A549 (cell line): Measurements from ENCODE around the gene ADAMTS10. TPM values are rescaled to one million over a fixed set of nuclear protein-coding genes. Genes with fewer than 3 reads are reported as not detected.
"Not testable (repeated sequence)": the region's sequence is repeated elsewhere in the genome, so short reads cannot be mapped to it uniquely, and the experiment has no call there.

Experiments used
- ATAC-seq, 2 experiments: fragments of 200-7000 bp in 1 of 2; fragments of >200 bp in 1 of 2; cut with Nextera tagmentation in 1 of 2; cut with Tn5 transposase in 1 of 2; 3 replicates each; pipeline versions ENCODE4 v1.8.0 to v1.9.1; 2018 to 2020; ENCODE audit warnings: mild to moderate bottlenecking in 1 of 2, moderate library complexity in 1 of 2
- CTCF ChIA-PET: fragments of 300-600 bp; sonication (Branson Sonifier 250); formaldehyde crosslinking; extraction: SDS; loops from one replicate; lab custom pipeline; 2021; ENCODE audit warnings: antibody characterized with exemption, inconsistent platforms; lab: Yijun Ruan, JAX
- POLR2A ChIA-PET: fragments of 350-600 bp; formaldehyde crosslinking; extraction: SDS; loops from one replicate; lab custom pipeline; 2021; ENCODE audit warnings: antibody characterized with exemption, inconsistent platforms; lab: Yijun Ruan, JAX
- DNase-seq, 2 experiments: peaks; one replicate each; pipeline versions ENCODE4 v3.0.0 to v3.0.0-alpha.2; 2011 to 2016; ENCODE audit warnings: low read depth in 1 of 2, low spot score in 1 of 2
- FAIRE-seq: peaks from 2 replicates; lab custom pipeline; 2011; peaks lifted over from hg19 to GRCh38; lab: Jason Lieb, UNC
- H3K27ac ChIP-seq, 2 experiments: fragments of >200 bp; sonication (Bioruptor Twin); formaldehyde crosslinking; 3 replicates each; pipeline ENCODE4 v1.5.1; 2016 to 2017
- H3K4me1 ChIP-seq: fragments of >200 bp; sonication (Bioruptor Twin); formaldehyde crosslinking; 3 replicates; pipeline ENCODE4 v1.6.1; 2016
- H3K4me2 ChIP-seq: fragments of >200 bp; sonication (Bioruptor Twin); formaldehyde crosslinking; 3 replicates; pipeline ENCODE4 v1.6.1; 2016
- H3K4me3 ChIP-seq: fragments of >200 bp; sonication (Bioruptor Twin); formaldehyde crosslinking; 3 replicates; pipeline ENCODE4 v1.5.1; 2016
- H3K9me3 ChIP-seq: fragments of >200 bp; sonication (Bioruptor Twin); formaldehyde crosslinking; 3 replicates; pipeline ENCODE4 v1.6.1; 2016
- CEBPB ChIP-seq, 2 experiments: fragments of >200 bp in 1 of 2; sonication (Bioruptor Twin) in 1 of 2; formaldehyde crosslinking in 1 of 2; IDR thresholded peaks; 2 replicates each; pipeline ENCODE4 v1.6.1; 2012 to 2016
- FOSL2 ChIP-seq, 2 experiments: fragments of 450-650 bp in 1 of 2; fragments of >200 bp in 1 of 2; sonication (Bioruptor Twin) in 1 of 2; formaldehyde crosslinking; IDR thresholded peaks; 2 replicates each; pipeline versions ENCODE4 v1.5.0 to v1.6.1; 2016 to 2020; ENCODE audit warnings: mild to moderate bottlenecking in 1 of 2, moderate library complexity in 1 of 2
- HOXA7 ChIP-seq: fragments of 250-450 bp; sonication (Bioruptor Pico); IDR thresholded peaks from 2 replicates; pipeline ENCODE4 v1.5.0; 2020; ENCODE audit warnings: mild to moderate bottlenecking, moderate library complexity
- HOXB5 ChIP-seq: fragments of 250-450 bp; sonication (Bioruptor Pico); IDR thresholded peaks from 2 replicates; pipeline ENCODE4 v1.5.0; 2020; ENCODE audit warnings: mild to moderate bottlenecking, moderate library complexity
- KDM1A ChIP-seq: fragments of 200-600 bp; sonication (generic); IDR thresholded peaks from 2 replicates; pipeline ENCODE4 v1.6.1; 2016; ENCODE audit warnings: low read depth, mild to moderate bottlenecking
- NPAS2 ChIP-seq: fragments of 250-450 bp; sonication (Bioruptor Pico); IDR thresholded peaks from 2 replicates; pipeline ENCODE4 v1.8.0; 2022; ENCODE audit warnings: mild to moderate bottlenecking, moderate library complexity, borderline replicate concordance
- PHF8 ChIP-seq: fragments of 200-600 bp; sonication (generic); IDR thresholded peaks from 2 replicates; pipeline ENCODE4 v1.6.1; 2016; ENCODE audit warnings: low read depth, mild to moderate bottlenecking, antibody characterized with exemption, moderate library complexity, borderline replicate concordance
- POLR2A ChIP-seq: IDR thresholded peaks from 2 replicates; pipeline ENCODE4 v1.6.1; 2012; ENCODE audit warnings: mild to moderate bottlenecking, low read length
- POLR2AphosphoS2 ChIP-seq: conservative IDR thresholded peaks from 2 replicates; pipeline ENCODE4 v1.6.1; 2012; ENCODE audit warnings: low read length, improper control_type of control experiment, inconsistent platforms
- SREBF2 ChIP-seq: fragments of 450-650 bp; IDR thresholded peaks from 2 replicates; pipeline ENCODE4 v1.6.1; 2014; ENCODE audit warnings: mild to moderate bottlenecking, moderate library complexity
- ZC3H11A ChIP-seq: fragments of 450-650 bp; IDR thresholded peaks from 2 replicates; pipeline ENCODE4 v1.6.1; 2014; ENCODE audit warnings: antibody characterized with exemption, mild to moderate bottlenecking
- ZFP36 ChIP-seq: fragments of 450-650 bp; IDR thresholded peaks from 2 replicates; pipeline ENCODE4 v1.6.1; 2014; ENCODE audit warnings: borderline replicate concordance; ENCODE audit not compliant: partially characterized antibody
- ZSCAN20 ChIP-seq: fragments of 250-450 bp; sonication (Bioruptor Pico); IDR thresholded peaks from 2 replicates; pipeline ENCODE4 v1.8.0; 2022; ENCODE audit warnings: mild to moderate bottlenecking, moderate library complexity
- WGBS: methylation state at CpG from one replicate; pipeline ENCODE4 v1.1.6; 2017; ENCODE audit errors: missing lambda C conversion rate; 5-methylcytosine and 5-hydroxymethylcytosine counted together
- polyA plus RNA-seq, 4 experiments: library from polyadenylated mRNA; depleted of rRNA in 3 of 4; stranded (reverse); fragments of >200 nt; fragmentation: RNase III in 1 of 4; extraction: RNeasy Plus Mini Kit Qiagen cat#74134 plus additional on column Dnase treatment in 1 of 4; gene quantifications; 2 replicates in 3 of 4; 3 replicates in 1 of 4; pipeline ENCODE4 v1.2.3, GENCODE V29; 2011 to 2017
- TF ChIP-seq, protein P1 (sequence below): fragments of >200 bp; sonication (Bioruptor Twin); formaldehyde crosslinking; IDR thresholded peaks from 3 replicates; pipeline ENCODE4 v1.5.1; 2016
- TF ChIP-seq, protein P2 (sequence below): fragments of 250-450 bp; sonication (Bioruptor Pico); IDR thresholded peaks from 2 replicates; pipeline ENCODE4 v1.5.0; 2021; ENCODE audit warnings: mild to moderate bottlenecking, moderate library complexity, borderline replicate concordance
- TF ChIP-seq, protein P3 (sequence below): IDR thresholded peaks from 2 replicates; pipeline ENCODE4 v1.6.1; 2012; ENCODE audit warnings: low read depth, borderline replicate concordance
- TF ChIP-seq, protein P4 (sequence below): fragments of >200 bp; sonication (Bioruptor Twin); formaldehyde crosslinking; IDR thresholded peaks from 2 replicates; pipeline ENCODE4 v1.6.1; 2016

ADAMTS10 gene
- polyA plus RNA-seq, 2 of the 4 experiments (the other 2 are of a cell fraction), result 26.7 to 49.3 TPM

DNA sequence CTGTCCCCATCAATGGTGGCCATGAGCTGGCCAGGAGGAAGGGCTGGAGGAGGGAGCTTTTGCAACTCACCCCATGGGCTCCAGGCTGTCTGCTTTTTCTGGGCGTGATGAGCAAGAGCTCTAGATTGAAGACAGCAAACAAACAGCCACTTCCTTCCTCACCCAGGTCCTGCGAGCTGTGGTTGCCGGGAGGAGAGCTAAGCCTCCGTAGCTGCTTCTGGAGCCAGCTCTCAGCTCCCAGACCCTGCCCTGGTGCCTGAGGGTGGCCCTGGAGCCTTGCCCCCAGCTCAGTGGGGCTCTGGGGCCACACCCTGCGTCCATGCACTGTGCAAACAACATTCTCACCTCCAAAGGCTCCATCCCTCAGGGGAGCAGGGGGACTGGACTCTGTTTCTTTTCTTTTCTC, 39.5 kb downstream of the ADAMTS10 start:
- Histone ChIP-seq H3K4me3 (no peak overlapping the region), H3K9me3 (no peaks in the 10 kb centered on the region), H3K4me1 (peaks cover 26% of the 10 kb centered on the region), H3K27ac (peak overlapping the region; percentile 66 to 86; a peak in 5 of 6 replicates), H3K4me2 (peak overlapping the region; percentile 61)
- ChIA-PET CTCF (interaction anchor here (1.0 to 7.4 kb wide), 2 partner anchors 8 to 77 kb away, joined by 3 to 60 read pairs; partner anchors contain the start of gene MYO1F), POLR2A (interaction anchor here (0.7 kb wide), 1 partner anchor 45 kb away, joined by 5 read pairs; no protein-coding TSS in a partner anchor)
- 0% methylated on average over 1 of the region's 5 CpGs for WGBS
- peak; percentile 59 to 69 for DNase-seq
- peak; percentile 82 to 86 for ATAC-seq
- FAIRE-seq, result no peak
- TF ChIP-seq PHF8 (no peak), NPAS2 (no peak), ZSCAN20 (CRISPR knock-in tag) (no peak), POLR2A (no peak)

DNA sequence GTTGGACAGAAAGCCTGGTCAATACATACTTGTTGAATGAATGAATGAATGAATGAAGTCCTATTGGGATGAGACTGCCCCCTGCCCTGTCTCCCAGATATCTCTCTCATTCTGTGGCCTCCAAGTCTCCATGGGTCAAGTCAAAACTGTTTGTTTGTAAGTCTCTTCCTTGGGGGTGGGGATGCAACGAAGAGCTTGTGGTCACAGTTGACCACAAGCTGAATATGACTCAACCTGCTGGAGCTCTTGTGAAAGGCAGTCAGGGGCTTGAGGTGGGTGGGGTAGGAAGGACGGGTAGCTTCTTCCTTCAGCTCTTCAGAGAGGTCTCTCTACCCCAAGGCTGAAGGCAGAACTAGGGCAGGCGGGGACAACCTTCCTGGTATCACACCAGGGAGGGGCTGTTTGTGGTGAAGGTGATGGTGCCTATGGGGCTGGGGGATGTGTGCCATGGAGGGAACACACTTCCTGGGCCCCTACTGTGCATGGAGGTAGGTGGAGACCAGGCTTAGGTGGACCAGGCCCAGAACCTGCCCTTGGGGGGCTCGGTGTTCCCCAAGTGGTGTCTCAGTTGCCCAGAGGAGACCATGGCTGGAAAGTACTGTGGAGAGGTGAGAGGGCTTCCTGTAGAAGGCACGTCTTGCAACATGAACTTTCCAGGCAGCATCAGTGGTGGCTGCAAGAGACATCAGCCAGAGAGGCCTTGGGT, 41.3 kb downstream of the ADAMTS10 start:
- TF ChIP-seq, protein P1, sequence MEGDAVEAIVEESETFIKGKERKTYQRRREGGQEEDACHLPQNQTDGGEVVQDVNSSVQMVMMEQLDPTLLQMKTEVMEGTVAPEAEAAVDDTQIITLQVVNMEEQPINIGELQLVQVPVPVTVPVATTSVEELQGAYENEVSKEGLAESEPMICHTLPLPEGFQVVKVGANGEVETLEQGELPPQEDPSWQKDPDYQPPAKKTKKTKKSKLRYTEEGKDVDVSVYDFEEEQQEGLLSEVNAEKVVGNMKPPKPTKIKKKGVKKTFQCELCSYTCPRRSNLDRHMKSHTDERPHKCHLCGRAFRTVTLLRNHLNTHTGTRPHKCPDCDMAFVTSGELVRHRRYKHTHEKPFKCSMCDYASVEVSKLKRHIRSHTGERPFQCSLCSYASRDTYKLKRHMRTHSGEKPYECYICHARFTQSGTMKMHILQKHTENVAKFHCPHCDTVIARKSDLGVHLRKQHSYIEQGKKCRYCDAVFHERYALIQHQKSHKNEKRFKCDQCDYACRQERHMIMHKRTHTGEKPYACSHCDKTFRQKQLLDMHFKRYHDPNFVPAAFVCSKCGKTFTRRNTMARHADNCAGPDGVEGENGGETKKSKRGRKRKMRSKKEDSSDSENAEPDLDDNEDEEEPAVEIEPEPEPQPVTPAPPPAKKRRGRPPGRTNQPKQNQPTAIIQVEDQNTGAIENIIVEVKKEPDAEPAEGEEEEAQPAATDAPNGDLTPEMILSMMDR, result no peak
- TF ChIP-seq CEBPB (IDR thresholded peaks at IDR 0.05), result peak in 1 of 2 experiments; percentile 63; a peak in 2 of 4 replicates
- no peak for TF ChIP-seq FOSL2 (IDR thresholded peaks at IDR 0.05)
- TF ChIP-seq FOSL2 (CRISPR knock-in tag; IDR thresholded peaks at IDR 0.05), result 0 out of 2 replicates have a peak, but pooled peaks have one; percentile 16
- FAIRE-seq (no peak), DNase-seq (peak; percentile 29 to 64), ATAC-seq (peak in 1 of 2 experiments; percentile 45; a peak in 3 of 6 replicates)
- H3K4me1 ChIP-seq, result peaks cover 19% of the 10 kb centered on the region
- H3K27ac ChIP-seq, result peak overlapping the region in 1 of 2 experiments; percentile 80; a peak in 3 of 6 replicates
- CTCF ChIA-PET, result interaction anchor here (7.4 kb wide), 1 partner anchor 10 kb away, joined by 60 read pairs; the partner anchor contains the start of gene MYO1F
- H3K4me3 ChIP-seq, result no peak overlapping the region
- peak overlapping the region; percentile 52 for H3K4me2 ChIP-seq
- POLR2A ChIA-PET, result interaction anchor here (0.5 to 1.1 kb wide), 5 partner anchors 22 to 215 kb away, joined by 3 to 7 read pairs (median 5); partner anchors contain the start of gene ZNF414
- H3K9me3 ChIP-seq, result no peaks in the 10 kb centered on the region
- WGBS, result 41% methylated on average over 5 of the region's 5 CpGs

DNA sequence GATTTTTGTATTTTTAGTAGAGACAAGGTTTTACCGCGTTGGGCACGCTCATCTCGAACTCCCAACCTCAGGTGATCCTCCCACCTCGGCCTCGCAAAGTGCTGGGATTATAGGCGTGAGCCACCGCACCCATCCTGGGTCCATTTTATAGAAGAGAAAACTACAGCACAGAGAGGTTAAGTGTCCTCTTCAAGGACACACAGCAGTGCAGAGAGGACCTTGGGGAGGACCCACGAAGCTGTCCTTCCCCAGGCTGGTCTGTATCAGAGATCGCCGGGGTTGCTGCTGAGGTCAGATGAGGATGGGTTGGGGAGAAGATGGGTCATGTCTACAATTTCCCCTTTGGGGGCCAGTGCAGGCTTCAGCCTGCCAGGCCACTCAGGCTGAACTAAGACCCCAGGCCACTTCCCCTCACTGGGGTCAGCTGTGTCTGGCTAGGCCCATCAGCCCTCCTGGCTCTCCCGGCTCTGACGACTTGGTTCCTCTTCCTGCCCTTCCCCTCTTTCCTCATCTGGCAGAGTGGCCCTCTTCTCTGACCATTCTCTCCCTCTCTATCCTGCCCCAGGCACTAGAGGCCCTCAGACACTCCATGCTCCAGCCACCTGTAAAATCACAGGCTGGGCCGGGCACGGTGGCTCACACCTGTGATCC, 42.9 kb downstream of the ADAMTS10 start:
- FAIRE-seq, result no peak
- POLR2A ChIA-PET, result no interaction called here
- no peak for DNase-seq
- CTCF ChIA-PET, result interaction anchor here (0.6 to 7.4 kb wide), 3 partner anchors 12 to 1705 kb away, joined by 3 to 60 read pairs (median 4); partner anchors contain the start of gene MYO1F
- TF ChIP-seq ZFP36, result peak; percentile 34
- TF ChIP-seq HOXA7 (CRISPR knock-in tag), result no peak
- H3K4me1 ChIP-seq, result peaks cover 19% of the 10 kb centered on the region
- 91% methylated on average over 14 of the region's 15 CpGs for WGBS
- no peaks in the 10 kb centered on the region for H3K9me3 ChIP-seq
- H3K27ac ChIP-seq, result no peak overlapping the region
- H3K4me3 ChIP-seq, result no peak overlapping the region
- no peak for ATAC-seq
- no peak overlapping the region for H3K4me2 ChIP-seq

DNA sequence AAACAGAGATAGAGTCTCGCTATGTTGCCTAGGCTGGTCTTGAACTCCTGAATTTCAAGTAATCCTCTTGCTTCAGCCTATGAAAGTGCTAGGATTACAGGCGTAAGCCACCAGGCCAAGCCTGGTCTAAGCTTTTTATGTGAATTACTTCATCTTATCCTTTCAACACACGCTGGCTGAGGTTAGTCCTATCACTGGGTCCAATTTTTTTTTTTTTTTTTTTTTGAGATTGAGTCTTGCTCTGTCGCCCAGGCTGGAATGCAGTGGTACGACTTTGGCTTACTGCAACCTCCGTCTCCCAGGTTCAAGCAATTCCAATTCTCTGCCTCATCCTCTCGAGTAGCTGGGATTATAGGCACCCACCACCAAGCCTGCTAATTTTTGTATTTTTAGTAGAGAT, 43.7 kb downstream of the ADAMTS10 start:
- FAIRE-seq, result no peak
- no peak for ATAC-seq
- WGBS, result 92% methylated on average over 7 of the region's 7 CpGs
- Histone ChIP-seq H3K27ac (no peak overlapping the region), H3K4me1 (peaks cover 19% of the 10 kb centered on the region), H3K9me3 (no peaks in the 10 kb centered on the region), H3K4me3 (no peak overlapping the region), H3K4me2 (no peak overlapping the region)
- CTCF ChIA-PET, result interaction anchor here (0.6 to 7.4 kb wide), 3 partner anchors 13 to 1704 kb away, joined by 3 to 60 read pairs (median 4); partner anchors contain the start of gene MYO1F
- DNase-seq, result no peak
- TF ChIP-seq CEBPB (IDR thresholded peaks at IDR 0.05) (no peak), ZC3H11A (no peak), KDM1A (no peak), SREBF2 (no peak), POLR2AphosphoS2 (no peak), HOXB5 (CRISPR knock-in tag) (no peak), HOXA7 (CRISPR knock-in tag) (no peak), POLR2A (no peak)
- TF ChIP-seq, protein P2, sequence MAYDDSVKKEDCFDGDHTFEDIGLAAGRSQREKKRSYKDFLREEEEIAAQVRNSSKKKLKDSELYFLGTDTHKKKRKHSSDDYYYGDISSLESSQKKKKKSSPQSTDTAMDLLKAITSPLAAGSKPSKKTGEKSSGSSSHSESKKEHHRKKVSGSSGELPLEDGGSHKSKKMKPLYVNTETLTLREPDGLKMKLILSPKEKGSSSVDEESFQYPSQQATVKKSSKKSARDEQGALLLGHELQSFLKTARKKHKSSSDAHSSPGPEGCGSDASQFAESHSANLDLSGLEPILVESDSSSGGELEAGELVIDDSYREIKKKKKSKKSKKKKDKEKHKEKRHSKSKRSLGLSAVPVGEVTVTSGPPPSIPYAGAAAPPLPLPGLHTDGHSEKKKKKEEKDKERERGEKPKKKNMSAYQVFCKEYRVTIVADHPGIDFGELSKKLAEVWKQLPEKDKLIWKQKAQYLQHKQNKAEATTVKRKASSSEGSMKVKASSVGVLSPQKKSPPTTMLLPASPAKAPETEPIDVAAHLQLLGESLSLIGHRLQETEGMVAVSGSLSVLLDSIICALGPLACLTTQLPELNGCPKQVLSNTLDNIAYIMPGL (CRISPR knock-in tag), result no peak
- TF ChIP-seq, protein P3, sequence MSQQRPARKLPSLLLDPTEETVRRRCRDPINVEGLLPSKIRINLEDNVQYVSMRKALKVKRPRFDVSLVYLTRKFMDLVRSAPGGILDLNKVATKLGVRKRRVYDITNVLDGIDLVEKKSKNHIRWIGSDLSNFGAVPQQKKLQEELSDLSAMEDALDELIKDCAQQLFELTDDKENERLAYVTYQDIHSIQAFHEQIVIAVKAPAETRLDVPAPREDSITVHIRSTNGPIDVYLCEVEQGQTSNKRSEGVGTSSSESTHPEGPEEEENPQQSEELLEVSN, result no peak
- TF ChIP-seq, protein P4, sequence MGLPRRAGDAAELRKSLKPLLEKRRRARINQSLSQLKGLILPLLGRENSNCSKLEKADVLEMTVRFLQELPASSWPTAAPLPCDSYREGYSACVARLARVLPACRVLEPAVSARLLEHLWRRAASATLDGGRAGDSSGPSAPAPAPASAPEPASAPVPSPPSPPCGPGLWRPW, result no peak
- POLR2A ChIA-PET, result no interaction called here

DNA sequence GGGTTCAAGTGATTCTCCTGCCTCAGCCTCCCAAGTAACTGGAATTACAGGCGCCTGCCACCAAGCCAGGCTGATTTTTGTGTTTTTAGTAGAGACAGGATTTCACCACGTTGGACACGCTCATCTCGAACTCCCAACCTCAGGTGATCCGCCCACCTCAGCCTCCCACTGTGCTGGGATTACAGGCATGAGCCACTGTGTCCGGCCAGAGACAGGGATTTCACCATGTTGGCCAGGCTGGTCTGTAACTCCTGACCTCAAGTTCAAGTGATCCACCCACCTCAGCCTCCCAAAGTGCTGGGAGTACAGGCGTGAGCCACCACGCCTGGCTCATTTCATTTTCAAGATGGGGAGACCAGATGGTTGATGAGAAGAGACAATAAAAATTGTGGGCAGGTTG, 45.6 kb downstream of the ADAMTS10 start:
- H3K27ac ChIP-seq, ATAC-seq, FAIRE-seq, H3K9me3 ChIP-seq, H3K4me2 ChIP-seq, H3K4me3 ChIP-seq, DNase-seq, POLR2A ChIA-PET: not testable (repeated sequence)
- H3K4me1 ChIP-seq, result peaks cover 12% of the 10 kb centered on the region
- 94% methylated on average over 8 of the region's 8 CpGs for WGBS
- CTCF ChIA-PET, result interaction anchor here (1.0 kb wide), 1 partner anchor 22 kb away, joined by 3 read pairs; no protein-coding TSS in a partner anchor
